ENCODE results near the gene WBP2. TPM values are rescaled to one million over a fixed set of nuclear protein-coding genes. Genes with fewer than 3 reads are reported as not detected.
A peak's percentile ranks its signal among the peaks of the same experiment; 100 is the strongest.
"Not testable (repeated sequence)": the region's sequence is repeated elsewhere in the genome, so short reads cannot be mapped to it uniquely, and the experiment has no call there.

The WBP2 gene
- polyA plus RNA-seq, 5 donors: 53.7 to 77.3 (median 74.1) TPM

DNA sequence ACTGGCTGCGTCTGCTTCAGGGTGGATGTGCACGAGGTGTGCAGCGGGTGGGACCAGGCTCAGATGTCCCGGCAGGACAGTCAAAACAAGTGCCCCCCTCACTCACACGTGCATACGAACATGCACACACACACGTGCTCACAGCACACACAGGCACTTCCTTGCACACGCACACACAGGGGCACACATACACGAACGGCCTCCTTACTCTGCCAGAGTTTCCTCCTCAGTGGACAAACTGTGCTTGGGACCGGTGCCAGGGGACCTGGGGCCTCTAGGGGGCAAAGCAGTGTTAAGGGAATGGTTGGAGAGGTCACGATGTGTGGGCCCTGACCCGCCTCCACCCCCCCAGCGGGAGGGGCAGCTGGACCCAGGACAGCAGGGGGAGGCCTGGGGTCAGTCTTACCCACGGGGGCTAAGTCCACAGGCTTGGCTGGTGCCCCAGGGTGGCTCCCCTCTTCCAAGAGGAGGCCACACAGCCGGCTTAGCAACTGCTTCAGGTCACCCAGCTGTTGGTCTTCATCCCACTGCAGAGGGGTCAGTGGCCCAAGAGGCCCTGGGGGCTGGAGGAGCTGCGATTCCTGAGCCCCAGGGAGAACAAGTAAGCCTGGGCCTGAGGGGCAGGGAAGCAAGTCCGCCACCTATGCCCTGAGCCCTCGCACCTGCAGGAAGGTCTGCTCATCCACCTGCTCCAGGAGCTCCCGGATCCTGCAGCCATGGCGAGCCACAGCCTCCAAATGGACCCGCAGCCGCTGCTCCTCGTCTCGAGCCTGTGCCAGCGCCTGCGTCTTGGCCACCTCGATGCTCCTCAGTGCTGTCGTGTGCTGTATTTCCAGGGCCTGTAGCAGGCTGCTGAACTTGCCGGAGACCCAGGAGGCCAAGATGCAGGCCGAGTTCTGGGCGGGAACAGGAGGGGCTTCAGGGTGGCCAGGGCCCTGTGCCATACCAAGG is 36.7 kb upstream of the WBP2 start:
- DNase-seq: no peak

DNA sequence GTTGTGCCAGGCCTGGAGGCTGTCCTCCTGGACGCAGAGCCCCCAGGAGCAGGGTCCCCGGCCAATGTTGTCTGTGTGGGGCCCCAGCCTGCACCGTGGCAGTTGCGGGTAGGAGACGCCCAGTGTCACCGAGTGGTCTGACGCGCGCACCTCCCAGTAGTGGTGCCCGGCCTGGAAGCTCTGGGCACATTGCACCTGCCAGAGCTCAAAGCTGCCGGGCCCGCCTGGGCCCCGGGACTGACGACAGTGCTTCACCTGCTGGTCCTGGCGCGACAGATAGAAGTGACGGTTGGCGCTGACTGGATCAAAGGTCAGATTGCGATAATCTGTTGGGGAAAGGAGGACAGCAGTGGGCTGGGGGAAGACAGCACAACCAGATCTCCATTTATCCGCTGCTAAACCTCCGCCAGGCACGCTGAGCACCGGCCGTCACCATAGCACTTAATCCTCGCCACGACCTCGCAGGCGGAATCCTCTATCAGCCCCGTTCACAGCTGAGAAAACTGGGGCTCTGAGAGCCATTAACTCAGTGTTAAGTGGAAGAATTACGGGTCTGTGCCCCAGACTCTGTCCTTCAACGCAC is 36.0 kb upstream of the WBP2 start:
- no peak for DNase-seq

DNA sequence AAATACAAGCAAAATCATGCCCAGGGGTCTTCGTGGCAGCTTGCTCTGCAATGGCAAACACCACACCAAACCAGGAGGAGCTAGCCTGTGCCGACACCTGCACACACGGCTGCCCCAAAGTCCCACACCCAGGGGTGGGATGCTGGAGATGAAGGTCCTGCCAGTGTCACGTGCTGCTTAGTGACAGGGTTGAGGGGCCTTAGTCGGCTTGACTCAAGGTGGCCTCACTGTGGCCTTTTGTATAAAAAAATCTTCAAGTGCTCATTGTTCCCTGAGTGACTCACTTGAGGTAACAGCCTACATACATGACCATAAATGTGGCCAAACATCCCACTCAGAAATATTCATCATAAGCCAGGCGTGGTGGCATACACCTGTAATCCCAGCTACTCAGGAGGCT is 34.3 kb upstream of the WBP2 start:
- no peak for DNase-seq

DNA sequence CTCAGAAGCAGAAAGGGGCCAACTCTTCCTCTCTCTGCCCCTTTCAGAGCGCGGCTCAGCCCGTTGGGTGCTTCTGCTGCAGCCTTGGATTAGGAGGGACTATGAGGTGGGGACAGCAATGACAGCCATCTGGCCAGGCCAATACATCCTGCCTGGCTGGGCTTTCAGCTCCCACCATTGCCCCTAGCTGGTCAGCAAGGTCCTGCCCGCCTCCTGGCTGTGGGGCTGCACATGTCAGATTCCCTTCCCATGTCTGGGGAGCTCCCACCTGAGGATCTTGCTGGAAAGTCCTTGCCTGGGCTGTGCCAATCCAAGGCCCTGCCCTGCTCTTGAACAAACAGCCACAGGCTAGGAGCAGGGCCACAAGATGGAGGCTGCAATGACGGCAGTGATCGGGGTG is 33.3 kb upstream of the WBP2 start:
- DNase-seq: no peak

DNA sequence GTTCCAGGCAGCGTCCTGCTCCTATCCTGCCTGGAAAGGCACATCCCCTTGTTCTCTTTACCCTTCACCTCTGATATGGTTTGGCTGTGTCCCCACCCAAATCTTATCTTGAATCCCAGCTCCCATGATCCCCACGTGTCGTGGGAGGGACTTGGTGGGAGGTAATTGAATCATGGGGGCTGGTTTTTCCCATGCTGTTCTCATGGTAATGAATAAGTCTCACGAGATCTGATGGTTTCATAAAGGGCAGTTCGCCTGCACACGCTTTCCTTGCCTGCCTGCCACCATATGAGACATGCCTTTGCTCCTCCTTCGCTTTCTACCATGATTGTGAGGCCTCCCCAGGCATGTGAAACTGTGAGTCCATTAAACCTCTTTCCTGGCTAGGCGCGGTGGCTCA is 30.7 kb upstream of the WBP2 start:
- not testable (repeated sequence) for DNase-seq

DNA sequence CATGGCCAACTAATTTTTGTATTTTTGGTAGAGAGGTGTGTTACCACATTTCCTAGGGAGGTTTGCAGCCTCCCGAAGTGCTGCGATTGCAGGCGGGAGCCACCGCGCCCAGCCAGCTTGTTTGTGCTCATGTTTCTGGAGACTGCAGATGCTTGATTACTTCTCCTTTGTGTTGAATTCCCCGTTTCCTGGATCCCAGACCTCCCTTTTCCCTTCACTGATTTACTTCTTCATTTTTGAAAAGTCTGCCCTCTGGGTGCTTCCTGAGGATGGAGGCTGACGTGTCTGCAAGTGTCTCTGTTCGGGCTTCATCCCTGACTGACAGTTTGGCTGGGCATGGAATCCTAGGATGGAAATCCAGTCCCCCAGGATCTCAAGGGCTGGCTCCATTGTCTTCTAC is 30.3 kb upstream of the WBP2 start:
- no peak for DNase-seq

DNA sequence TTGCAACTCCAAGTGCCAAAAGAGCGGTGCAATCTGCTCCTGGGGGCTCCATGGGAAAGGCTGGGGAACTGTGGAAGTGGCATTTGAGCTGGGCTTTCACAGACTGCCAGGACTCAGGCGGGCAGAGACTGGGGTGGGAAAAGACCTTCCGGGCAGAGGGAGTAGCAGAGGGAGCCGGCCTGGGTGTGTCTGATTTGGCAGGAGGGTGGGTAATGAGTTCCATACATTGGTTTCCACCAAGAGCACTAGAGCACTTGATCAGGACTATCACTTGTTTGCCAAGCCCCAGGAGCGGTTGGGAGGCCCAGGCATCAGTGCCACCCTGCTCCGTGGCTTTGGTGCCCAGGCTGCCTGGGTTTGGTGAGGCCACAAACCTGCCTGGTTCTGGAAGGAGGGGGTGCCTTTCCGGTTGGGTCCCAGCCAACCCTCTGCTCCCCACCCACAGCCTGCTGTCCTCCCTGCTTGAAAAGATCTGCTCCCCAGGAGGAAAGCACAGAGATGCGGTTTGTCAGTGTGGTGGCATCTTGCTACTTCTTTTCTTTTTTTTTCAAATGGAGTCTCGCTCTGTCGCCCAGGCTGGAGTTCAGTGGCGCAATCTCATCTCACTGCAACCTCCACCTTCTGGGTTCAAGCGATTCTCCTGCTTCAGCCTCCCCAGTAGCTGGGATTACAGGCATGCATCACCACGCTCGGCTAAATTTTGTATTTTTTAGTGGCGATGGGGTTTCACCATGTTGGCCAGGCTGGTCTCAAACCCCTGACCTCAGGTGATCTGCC is 26.7 kb upstream of the WBP2 start:
- no peak for DNase-seq

DNA sequence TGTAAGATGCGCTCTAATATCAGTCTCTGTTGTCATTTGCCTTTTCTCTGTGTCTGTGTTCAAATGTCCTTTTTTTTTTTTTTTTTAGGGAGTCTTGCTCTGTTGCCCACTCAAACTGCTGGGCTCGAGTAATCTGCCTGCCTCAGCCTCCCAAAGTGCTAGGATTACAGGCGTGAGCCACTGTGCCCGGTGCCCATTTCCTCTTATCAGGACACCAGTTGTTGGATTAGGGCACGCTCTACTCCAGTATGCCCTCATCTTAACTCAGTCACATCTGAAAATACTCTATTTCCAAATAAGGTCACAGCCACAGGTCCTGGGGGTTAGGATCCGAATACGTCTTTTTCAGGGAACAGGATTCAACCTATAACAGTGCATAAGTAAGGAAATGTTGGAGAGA is 25.1 kb upstream of the WBP2 start:
- no peak for DNase-seq

DNA sequence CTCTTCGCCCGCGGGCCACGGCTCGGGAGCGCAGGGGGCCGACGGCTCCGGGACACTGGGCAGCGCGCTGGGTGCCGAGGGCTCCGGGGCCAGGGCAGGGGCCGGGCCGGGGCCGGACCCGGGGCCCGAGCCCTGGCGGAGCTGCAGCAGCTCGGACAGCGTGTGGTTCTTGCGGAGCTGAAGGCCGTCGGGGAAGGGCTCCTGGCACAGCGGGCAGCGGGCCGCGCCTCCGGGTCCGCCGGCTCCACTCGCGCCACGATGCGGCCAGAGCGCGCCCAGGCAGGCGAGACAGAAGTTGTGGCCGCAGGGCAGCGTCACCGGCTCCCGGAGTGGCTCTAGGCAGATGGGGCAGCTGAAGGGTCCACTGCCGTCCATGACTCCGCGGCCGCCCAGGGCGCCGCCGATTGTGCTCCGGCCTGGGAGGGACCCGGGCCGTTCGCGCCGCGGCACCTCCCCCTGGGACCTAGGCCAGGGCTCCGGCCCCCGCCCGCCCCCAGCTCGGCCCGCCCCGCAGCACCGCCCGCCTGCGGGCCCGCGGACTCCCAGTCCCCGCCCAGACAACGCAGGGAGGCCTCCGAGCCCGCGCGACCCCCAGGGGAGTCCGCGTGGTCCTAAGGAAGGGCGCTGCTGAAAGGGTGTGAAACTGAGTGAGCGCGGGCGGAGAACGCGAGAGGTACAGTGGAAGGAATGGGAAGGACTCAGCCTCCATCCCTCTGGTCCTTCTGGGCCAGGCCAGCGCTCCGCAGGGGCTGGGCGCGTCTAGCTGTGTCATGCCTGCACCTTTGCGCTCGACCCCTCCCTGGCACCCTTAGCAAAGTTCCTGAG is 23.3 kb upstream of the WBP2 start, which contains the start of gene TRIM47:
TSS of gene TRIM47 (minus strand) at position 408 of the 825 bp plus-strand sequence. CDS start at position 375, 33 bp downstream.
- peak in 1 of 2 donors; percentile 80 for DNase-seq

DNA sequence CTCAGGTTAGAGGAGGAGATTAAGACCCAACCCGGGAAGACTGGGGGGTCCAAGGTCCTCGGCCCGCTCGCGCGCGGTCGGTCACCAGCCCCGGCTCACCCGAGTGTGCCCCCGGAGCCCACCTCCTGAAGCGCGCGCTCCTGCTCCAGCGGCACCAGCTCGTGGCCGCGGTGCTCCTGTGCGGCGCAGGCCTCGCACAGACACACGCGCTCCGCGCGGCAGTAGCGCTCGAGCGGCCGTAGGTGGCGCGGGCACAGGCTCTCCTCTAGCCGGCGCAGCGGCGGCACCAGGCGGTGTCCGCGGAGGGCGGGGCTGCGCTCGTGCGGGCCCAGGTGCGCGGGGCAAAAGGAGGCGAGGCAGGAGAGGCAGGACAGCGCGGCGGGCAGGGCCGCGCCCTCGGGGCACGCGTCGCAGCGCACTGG is 22.6 kb upstream of the WBP2 start:
- DNase-seq: peak in 1 of 2 donors; percentile 68

DNA sequence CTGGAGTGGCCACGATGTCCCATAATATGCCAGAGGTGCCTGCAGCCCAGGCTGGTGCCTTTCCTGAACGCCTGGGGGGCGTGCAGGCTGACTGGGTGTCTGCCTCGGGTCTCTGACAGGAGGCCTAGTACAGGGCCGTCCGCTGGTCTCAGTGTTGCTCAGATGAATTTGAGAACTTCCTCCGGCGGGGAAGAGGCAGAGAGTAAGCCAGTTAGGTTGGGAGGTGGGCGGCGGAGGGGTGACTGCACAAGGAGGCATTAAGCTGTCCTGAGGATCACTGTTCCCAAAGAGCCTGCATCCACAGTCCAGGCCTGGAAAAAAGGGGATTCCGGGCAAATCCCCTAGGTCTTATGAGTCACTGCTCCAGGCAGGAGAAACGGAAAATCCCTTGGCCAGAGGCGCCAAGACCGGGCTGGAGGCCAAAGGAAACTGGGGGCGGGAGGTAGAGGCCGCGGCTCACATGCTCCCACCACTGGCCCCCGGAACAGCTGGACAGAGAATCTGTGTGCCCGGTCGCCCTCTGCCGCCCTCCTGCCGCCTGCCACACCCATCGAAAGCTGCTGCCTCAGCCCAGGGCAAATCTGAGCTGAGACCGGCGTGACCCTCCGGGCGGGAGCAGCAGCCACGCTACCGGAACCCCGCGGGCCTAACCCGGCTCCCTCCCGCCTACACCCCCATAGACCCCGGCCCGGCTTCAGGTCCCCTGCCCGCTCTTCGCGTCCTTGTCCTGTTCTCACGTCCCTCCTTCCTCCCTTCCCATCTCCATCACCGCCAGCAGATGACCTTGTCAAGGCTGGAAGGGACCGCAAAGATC is 22.0 kb upstream of the WBP2 start:
- DNase-seq: peak; percentile 88 to 91

DNA sequence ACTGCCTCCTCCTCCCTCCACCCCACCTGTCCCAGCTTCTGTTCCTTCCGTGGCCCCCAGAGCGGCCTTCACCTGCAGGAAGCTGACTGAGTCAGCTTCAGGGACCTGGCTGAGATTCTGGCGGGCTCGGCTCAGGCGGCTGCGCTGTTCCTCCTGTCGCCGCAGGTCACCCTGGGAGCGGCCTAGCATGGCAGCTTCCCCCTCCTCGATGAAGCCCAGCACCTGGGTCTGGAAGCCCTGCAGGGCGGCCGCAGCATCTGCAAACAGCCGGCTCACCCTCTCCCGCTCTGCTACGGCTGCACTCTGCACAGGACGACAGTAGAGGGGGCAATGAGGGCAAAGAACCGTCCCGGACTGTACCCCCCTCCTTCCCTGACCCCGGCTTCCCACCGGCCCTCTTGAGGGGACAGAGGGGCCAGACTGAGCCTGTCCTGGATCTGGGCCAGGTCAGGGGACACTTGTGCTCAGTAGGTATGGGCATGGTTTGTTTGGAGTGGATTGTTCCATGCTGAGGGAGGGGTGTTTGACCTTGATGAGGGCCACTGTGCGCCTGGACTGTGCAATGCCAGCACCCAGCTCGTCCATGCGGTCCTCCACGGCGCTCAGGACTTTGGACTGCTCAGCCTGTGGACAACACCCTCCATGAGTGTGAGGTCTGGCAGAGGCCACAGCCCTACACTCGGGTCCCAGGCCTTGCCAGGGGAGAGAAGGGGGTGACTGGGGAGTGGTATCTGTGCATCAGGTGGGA is 21.2 kb upstream of the WBP2 start:
- no peak for DNase-seq

DNA sequence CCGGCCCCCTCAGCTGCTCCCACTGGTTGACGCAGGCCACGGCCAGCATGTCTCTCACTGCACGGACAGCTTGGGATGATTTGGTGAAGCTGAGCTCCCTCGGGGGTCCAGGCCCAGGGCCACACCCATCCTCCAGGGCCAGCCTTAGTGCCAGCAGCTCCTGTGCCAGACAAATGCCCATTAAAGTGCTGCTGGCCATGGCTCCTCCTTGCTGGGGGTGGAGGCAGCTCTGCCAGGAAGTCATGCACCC is 20.7 kb upstream of the WBP2 start:
- no peak for DNase-seq

DNA sequence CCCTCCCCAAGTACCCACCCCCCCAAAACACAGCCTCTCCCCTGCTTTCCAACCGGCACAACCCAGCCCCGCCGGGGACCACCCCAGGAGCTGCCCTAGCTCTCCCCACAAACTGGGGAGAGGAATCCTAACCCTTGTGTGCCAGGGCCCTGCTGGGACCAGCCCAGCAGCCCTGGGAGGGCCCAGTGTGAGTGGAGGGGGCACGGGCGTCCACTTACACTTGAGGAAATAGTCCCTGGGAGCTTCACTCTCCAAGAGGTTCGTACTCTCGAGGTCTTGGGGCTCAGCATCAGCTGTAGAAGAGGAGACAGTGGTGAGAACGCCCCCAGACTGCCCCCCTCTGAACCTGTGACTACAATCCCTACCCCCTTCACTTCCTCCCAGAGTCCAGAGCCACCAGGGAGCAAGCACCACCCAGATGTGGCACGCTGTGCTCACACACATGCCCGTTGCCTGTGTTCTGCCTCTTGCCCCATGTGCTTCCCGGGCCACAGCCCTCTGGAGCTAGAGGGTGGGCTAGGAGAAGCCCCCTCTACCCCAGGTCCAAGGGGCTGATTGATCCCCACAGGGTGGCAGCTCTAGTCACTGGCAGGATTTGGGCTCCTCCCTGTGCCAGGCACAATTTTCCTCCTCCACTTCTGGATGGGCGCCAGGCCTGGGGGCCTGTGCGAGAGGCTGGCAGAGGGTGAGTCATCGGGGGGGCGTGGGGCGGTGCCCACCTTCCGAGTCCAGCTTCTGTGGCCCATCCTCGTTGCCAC is 20.2 kb upstream of the WBP2 start:
- DNase-seq: no peak

DNA sequence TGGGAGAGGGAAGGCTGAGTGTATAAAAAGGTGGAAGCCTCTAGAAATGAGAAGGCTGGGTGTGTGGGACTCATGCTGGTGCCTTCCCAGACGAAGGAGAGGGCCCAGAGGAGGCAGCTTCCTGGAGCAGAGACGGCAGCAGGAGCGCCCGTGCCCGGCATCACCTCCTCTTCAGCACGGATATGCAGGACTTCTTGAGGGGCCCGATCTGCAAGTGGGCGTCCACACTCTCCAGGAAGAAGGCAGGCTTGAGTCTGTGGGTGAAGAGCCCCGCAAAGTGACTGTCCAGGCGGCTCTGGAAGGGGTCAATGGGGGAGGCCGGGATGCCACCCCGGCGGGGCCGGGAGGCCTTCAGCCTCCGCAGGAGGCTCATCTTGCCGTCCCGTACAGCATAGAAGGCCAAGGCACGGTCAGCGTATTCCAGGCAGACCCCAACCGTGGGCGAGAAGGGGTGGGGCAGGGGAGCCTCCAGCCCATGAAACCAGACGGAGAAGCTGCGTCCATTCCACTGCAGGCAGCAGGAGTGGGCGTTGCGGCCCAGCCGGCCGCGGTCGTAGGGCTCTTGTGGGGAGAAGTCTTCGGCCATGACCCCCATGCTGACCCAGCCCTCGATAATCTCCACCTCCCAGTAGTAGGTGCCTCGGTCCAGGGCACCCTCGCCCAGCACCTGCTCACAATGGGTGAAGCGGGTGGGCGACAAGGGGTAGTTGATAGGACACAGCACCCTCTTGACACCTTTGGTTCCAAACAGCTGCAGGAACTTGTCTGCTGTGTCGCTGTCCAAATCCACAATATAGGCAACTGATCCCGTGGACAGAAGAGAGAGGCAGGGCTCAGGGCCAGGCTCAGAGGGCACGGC is 19.4 kb upstream of the WBP2 start:
- no peak for DNase-seq

DNA sequence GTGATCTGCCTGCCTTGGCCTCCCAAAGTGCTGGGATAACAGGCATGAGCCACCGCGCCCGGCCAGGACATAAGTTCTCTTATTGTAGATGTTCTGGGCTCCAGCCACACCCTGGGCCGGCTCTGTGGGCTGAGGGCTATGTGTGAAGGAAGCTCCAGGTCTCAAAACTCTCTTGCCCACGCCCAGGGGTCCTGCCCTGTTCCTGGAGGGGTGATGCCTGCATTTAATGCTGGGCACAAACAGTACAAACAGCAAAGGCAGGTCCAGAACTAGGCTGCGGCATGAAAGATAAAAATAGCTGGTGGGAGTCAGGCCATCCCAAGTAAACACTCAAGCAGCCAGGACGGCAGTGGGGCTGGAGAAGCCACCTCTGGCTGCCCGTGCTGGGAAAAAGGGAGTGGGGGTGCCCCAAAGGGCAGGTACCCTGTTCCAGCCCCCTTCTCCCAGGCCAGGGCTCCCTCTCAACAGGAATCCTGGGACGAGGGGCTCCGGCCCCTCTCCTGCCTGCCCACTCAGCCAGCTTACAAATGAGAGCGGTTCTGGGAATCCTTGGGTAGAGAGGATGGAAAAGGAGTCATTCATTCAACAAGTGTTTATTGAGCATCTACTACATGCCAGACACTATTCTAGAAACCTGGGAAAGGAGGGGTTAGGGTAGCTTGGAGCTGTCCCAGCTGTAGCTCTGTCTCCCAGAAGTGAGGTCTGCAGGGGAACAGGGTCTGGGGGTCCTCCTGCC is 18.6 kb upstream of the WBP2 start:
- no peak for DNase-seq
